NCI-H2196 treated with DMSO at 0.1 percent for 48 hours (cell line): ENCODE measurements around the gene ATP13A3.
"Not testable (repeated sequence)": the region's sequence is repeated elsewhere in the genome, so short reads cannot be mapped to it uniquely, and the experiment has no call there.

Experiments
- DNase-seq: peaks from one replicate; lab custom pipeline; 2025; ENCODE audit not compliant: unreplicated experiment; lab: John Stamatoyannopoulos, UW

Gene ATP13A3

GRCh38 chr3:194500198-194500597 is 13.4 kb upstream of the ATP13A3 start:
- no peak for DNase-seq

GRCh38 chr3:194499516-194499915 is 12.7 kb upstream of the ATP13A3 start:
- not testable (repeated sequence) for DNase-seq

- no peak for DNase-seq
Observed at GRCh38 chr3:194497799-194498575, 11.2 kb upstream of the ATP13A3 start.

- DNase-seq, result no peak
Observed at GRCh38 chr3:194496217-194496919, 9.6 kb upstream of the ATP13A3 start.

- no peak for DNase-seq
Observed at GRCh38 chr3:194494951-194495374, 8.2 kb upstream of the ATP13A3 start.

- DNase-seq, result not testable (repeated sequence)
Observed at GRCh38 chr3:194493995-194494927, 7.5 kb upstream of the ATP13A3 start.

GRCh38 chr3:194492001-194492400 is 5.2 kb upstream of the ATP13A3 start:
- no peak for DNase-seq

- DNase-seq, result no peak
Observed at GRCh38 chr3:194489736-194490612, 3.2 kb upstream of the ATP13A3 start.

GRCh38 chr3:194488055-194488742 is 1.4 kb upstream of the ATP13A3 start:
- DNase-seq, result no peak

GRCh38 chr3:194487289-194488054 is 670 bp upstream of the ATP13A3 start:
- DNase-seq, result no peak

GRCh38 chr3:194485881-194486539 is 792 bp downstream of the ATP13A3 start:
- no peak for DNase-seq

- no peak for DNase-seq
Observed at GRCh38 chr3:194485468-194485880, 1.3 kb downstream of the ATP13A3 start.

GRCh38 chr3:194484614-194485013 is 2.2 kb downstream of the ATP13A3 start:
- no peak for DNase-seq

GRCh38 chr3:194483850-194484249 is 3.0 kb downstream of the ATP13A3 start:
- DNase-seq, result no peak

- DNase-seq, result not testable (repeated sequence)
Observed at GRCh38 chr3:194482830-194483229, 4.0 kb downstream of the ATP13A3 start.

- no peak for DNase-seq
Observed at GRCh38 chr3:194482196-194482593, 4.6 kb downstream of the ATP13A3 start.

- DNase-seq, result no peak
Observed at GRCh38 chr3:194481525-194482195, 5.1 kb downstream of the ATP13A3 start.

- no peak for DNase-seq
Observed at GRCh38 chr3:194481103-194481502, 5.7 kb downstream of the ATP13A3 start.
